Measurements from ENCODE around the gene GK.

DNA sequence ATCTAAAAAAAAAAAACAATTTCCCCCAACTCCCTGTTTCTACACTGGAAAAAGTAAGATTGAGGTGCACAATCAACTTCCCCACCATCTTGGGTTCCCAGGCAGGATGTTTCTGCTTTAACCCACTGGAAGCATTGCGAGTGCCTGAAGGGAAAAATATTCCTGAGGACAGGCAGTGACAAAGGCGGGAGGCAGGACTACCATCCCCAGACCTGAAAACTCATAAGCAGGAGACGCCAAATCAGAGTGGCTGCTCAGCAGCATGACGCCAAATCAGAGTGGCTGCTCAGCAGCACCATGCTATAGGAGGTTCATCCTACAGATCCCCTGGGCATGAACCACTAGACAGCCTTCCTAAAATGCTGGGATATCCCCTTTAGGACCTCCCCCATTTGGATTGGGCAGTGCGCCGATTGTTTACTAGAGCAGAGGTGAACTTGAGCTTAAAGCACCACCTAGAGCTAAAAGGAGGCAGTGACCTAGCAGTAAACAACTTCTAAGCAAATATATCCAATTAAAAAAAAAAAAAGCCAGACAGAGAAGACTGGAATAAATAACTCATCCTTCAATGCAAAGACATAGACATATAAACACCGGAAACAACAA lies 35.0 kb upstream of the GK start:
- TF ChIP-seq, protein P1, sequence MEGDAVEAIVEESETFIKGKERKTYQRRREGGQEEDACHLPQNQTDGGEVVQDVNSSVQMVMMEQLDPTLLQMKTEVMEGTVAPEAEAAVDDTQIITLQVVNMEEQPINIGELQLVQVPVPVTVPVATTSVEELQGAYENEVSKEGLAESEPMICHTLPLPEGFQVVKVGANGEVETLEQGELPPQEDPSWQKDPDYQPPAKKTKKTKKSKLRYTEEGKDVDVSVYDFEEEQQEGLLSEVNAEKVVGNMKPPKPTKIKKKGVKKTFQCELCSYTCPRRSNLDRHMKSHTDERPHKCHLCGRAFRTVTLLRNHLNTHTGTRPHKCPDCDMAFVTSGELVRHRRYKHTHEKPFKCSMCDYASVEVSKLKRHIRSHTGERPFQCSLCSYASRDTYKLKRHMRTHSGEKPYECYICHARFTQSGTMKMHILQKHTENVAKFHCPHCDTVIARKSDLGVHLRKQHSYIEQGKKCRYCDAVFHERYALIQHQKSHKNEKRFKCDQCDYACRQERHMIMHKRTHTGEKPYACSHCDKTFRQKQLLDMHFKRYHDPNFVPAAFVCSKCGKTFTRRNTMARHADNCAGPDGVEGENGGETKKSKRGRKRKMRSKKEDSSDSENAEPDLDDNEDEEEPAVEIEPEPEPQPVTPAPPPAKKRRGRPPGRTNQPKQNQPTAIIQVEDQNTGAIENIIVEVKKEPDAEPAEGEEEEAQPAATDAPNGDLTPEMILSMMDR (IDR thresholded peaks at IDR 0.05; ENCODE audit: low read length) = no peak; the same call in 1 of the 2 replicates
- TF ChIP-seq EZH2 (optimal IDR thresholded peaks at IDR 0.05; ENCODE audit: low read depth, low read length) = no peak
- TF ChIP-seq EZH2phosphoT487 (IDR thresholded peaks at IDR 0.05; ENCODE audit: low read length) = no peak
